Neural progenitor cell (in vitro differentiated cells): ENCODE data around the gene THSD4. TPM values are rescaled to one million over a fixed set of nuclear protein-coding genes. Genes with fewer than 3 reads are reported as not detected.

ENCODE experiments used
- DNase-seq: peaks from one replicate; pipeline ENCODE4 v3.0.0-alpha.2; 2016; ENCODE audit warnings: low spot score
- H2AFZ ChIP-seq: fragments of 200-600 bp; sonication (generic); replicated peaks from 2 replicates; pipeline ENCODE4 v1.6.1; 2016; ENCODE audit warnings: antibody characterized with exemption
- H3F3A ChIP-seq: fragments of 200-600 bp; sonication (generic); 2 replicates; pipeline ENCODE4 v1.6.1; 2016; ENCODE audit warnings: antibody characterized with exemption, low read depth
- H3K27ac ChIP-seq: fragments of 200-600 bp; sonication (generic); 2 replicates; pipeline ENCODE4 v1.5.1; 2016; ENCODE audit warnings: mild to moderate bottlenecking
- H3K27me3 ChIP-seq: fragments of 200-600 bp; sonication (generic); 2 replicates; pipeline ENCODE4 v1.6.1; 2016; ENCODE audit warnings: mild to moderate bottlenecking, moderate library complexity
- H3K36me3 ChIP-seq: fragments of 200-600 bp; sonication (generic); 2 replicates; pipeline ENCODE4 v1.5.1; 2016
- H3K4me1 ChIP-seq: fragments of 200-600 bp; sonication (generic); 2 replicates; pipeline ENCODE4 v1.6.1; 2016; ENCODE audit warnings: mixed run types
- H3K4me2 ChIP-seq: fragments of 200-600 bp; sonication (generic); 2 replicates; pipeline ENCODE4 v1.6.1; 2016
- H3K4me3 ChIP-seq: fragments of 200-600 bp; sonication (generic); 2 replicates; pipeline ENCODE4 v1.5.1; 2016
- H3K79me2 ChIP-seq: fragments of 200-600 bp; sonication (generic); 2 replicates; pipeline ENCODE4 v1.6.1; 2016; ENCODE audit warnings: low read depth
- H3K9ac ChIP-seq: fragments of 200-600 bp; sonication (generic); 2 replicates; pipeline ENCODE4 v1.6.1; 2016
- H3K9me3 ChIP-seq: fragments of 200-600 bp; sonication (generic); 2 replicates; pipeline ENCODE4 v1.5.1; 2016; ENCODE audit warnings: low read depth
- H4K20me1 ChIP-seq: fragments of 200-600 bp; sonication (generic); 2 replicates; pipeline ENCODE4 v1.6.1; 2016; ENCODE audit warnings: low read depth
- H3K27ac Mint-ChIP-seq: 3 replicates; pipeline ENCODE4 v1.8.0; 2021; ENCODE audit warnings: mixed read lengths
- H3K27me3 Mint-ChIP-seq: 2 replicates; pipeline ENCODE4 v1.8.0; 2022; ENCODE audit warnings: low read depth, mild to moderate bottlenecking, inconsistent platforms, moderate library complexity, mixed read lengths; ENCODE audit not compliant: insufficient read depth
- H3K36me3 Mint-ChIP-seq: 3 replicates; pipeline ENCODE4 v1.8.0; 2021; ENCODE audit warnings: mixed read lengths
- H3K4me1 Mint-ChIP-seq: 3 replicates; pipeline ENCODE4 v1.8.0; 2021; ENCODE audit warnings: mixed read lengths
- H3K4me3 Mint-ChIP-seq: 3 replicates; pipeline ENCODE4 v1.8.0; 2021; ENCODE audit warnings: mild to moderate bottlenecking, moderate library complexity, mixed read lengths
- H3K9me3 Mint-ChIP-seq: 3 replicates; pipeline ENCODE4 v1.8.0; 2020; ENCODE audit warnings: mixed read lengths
- EZH2 ChIP-seq: fragments of 200-600 bp; sonication (generic); IDR thresholded peaks from 2 replicates; pipeline ENCODE4 v1.6.1; 2017; ENCODE audit warnings: antibody characterized with exemption, mild to moderate bottlenecking, moderate library complexity
- EZH2phosphoT487 ChIP-seq: fragments of 200-600 bp; sonication (generic); IDR thresholded peaks from 2 replicates; pipeline ENCODE4 v1.6.1; 2017; ENCODE audit warnings: antibody characterized with exemption
- total RNA-seq: library from RNA; depleted of rRNA; stranded (reverse); fragments of >200 nt; gene quantifications from 2 replicates; pipeline ENCODE4 v1.2.3, GENCODE V29; 2015; ENCODE audit warnings: low replicate concordance
- TF ChIP-seq, protein P1 (sequence below): fragments of 200-600 bp; sonication (generic); IDR thresholded peaks from 2 replicates; pipeline ENCODE4 v1.5.1; 2017; ENCODE audit warnings: antibody characterized with exemption, mild to moderate bottlenecking

Gene THSD4
- total RNA-seq, 1 donor from 2014 or later, result 2.4 TPM

DNA sequence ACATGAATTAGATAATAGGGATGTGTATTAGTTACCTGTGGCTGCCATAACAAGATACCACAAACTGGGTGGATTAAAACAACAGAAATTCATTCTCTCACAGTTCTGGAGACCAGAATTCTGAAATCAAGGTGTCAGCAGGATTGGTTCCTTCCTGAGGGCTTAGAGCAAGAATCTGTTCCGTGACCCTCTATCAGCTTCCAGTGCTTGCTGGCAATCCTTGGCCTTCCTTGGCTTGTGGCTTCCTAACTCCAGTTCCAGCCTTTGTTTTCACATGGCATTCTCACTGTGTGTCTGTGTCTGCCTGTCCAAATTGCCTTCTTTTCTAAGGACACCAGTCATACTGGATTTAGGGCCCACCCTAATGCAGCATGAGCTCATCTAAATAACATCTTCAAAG is 600.6 kb downstream of the THSD4 start:
- H3K9me3 Mint-ChIP-seq, result no peaks in the 10 kb centered on the region
- no peak overlapping the region for H3K27ac Mint-ChIP-seq

DNA sequence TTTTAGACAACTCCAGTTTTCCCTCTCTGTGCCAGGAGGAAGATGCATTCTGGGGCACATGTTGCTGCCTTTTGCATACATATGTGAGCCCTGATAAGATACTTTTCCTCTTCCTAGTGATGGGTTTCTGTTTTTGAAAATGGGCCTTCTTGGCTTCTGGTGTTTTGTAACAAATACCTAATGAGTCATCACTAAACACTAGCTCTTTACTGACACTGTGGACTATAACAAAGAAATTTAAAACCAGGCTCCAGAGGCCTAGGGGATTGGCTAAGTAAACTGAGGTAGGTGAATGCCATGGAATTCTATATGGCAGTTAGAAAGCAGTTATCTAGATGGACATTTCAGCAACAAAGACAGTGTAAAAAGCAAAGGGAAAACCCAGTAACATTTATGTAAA is 601.7 kb downstream of the THSD4 start:
- Histone ChIP-seq H4K20me1 (no peaks in the 10 kb centered on the region), H3K27ac (no peak overlapping the region), H3K4me3 (no peak overlapping the region), H2AFZ (no peak overlapping the region), H3K79me2 (no peaks in the 10 kb centered on the region), H3K4me2 (no peak overlapping the region), H3K4me1 (peaks cover 9% of the 10 kb centered on the region), H3K9me3 (no peaks in the 10 kb centered on the region), H3K36me3 (no peaks in the 10 kb centered on the region), H3K27me3 (no peaks in the 10 kb centered on the region), H3K9ac (no peak overlapping the region), H3F3A (peaks cover 7% of the 10 kb centered on the region)
- Mint-ChIP-seq H3K27ac (no peak overlapping the region), H3K9me3 (no peaks in the 10 kb centered on the region), H3K27me3 (peaks cover 7% of the 10 kb centered on the region), H3K4me1 (peaks cover 16% of the 10 kb centered on the region), H3K4me3 (no peak overlapping the region), H3K36me3 (no peaks in the 10 kb centered on the region)
- TF ChIP-seq EZH2 (no peak), EZH2phosphoT487 (no peak)
- TF ChIP-seq, protein P1, sequence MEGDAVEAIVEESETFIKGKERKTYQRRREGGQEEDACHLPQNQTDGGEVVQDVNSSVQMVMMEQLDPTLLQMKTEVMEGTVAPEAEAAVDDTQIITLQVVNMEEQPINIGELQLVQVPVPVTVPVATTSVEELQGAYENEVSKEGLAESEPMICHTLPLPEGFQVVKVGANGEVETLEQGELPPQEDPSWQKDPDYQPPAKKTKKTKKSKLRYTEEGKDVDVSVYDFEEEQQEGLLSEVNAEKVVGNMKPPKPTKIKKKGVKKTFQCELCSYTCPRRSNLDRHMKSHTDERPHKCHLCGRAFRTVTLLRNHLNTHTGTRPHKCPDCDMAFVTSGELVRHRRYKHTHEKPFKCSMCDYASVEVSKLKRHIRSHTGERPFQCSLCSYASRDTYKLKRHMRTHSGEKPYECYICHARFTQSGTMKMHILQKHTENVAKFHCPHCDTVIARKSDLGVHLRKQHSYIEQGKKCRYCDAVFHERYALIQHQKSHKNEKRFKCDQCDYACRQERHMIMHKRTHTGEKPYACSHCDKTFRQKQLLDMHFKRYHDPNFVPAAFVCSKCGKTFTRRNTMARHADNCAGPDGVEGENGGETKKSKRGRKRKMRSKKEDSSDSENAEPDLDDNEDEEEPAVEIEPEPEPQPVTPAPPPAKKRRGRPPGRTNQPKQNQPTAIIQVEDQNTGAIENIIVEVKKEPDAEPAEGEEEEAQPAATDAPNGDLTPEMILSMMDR, result no peak
- DNase-seq, result no peak

More for the DNA sequence above, 600.6 kb downstream of the THSD4 start:
- Mint-ChIP-seq H3K4me1 (peaks cover 16% of the 10 kb centered on the region), H3K36me3 (no peaks in the 10 kb centered on the region), H3K27me3 (peaks cover 7% of the 10 kb centered on the region), H3K4me3 (no peak overlapping the region)
- Histone ChIP-seq H3K9me3 (no peaks in the 10 kb centered on the region), H2AFZ (no peak overlapping the region), H3K9ac (no peak overlapping the region), H4K20me1 (no peaks in the 10 kb centered on the region), H3K4me1 (peaks cover 9% of the 10 kb centered on the region), H3K4me2 (no peak overlapping the region), H3F3A (peaks cover 7% of the 10 kb centered on the region), H3K36me3 (no peaks in the 10 kb centered on the region), H3K27ac (no peak overlapping the region), H3K27me3 (no peaks in the 10 kb centered on the region), H3K4me3 (no peak overlapping the region), H3K79me2 (no peaks in the 10 kb centered on the region)
- no peak for TF ChIP-seq EZH2
- no peak for TF ChIP-seq EZH2phosphoT487
- TF ChIP-seq, protein P1, result no peak
- DNase-seq, result no peak

DNA sequence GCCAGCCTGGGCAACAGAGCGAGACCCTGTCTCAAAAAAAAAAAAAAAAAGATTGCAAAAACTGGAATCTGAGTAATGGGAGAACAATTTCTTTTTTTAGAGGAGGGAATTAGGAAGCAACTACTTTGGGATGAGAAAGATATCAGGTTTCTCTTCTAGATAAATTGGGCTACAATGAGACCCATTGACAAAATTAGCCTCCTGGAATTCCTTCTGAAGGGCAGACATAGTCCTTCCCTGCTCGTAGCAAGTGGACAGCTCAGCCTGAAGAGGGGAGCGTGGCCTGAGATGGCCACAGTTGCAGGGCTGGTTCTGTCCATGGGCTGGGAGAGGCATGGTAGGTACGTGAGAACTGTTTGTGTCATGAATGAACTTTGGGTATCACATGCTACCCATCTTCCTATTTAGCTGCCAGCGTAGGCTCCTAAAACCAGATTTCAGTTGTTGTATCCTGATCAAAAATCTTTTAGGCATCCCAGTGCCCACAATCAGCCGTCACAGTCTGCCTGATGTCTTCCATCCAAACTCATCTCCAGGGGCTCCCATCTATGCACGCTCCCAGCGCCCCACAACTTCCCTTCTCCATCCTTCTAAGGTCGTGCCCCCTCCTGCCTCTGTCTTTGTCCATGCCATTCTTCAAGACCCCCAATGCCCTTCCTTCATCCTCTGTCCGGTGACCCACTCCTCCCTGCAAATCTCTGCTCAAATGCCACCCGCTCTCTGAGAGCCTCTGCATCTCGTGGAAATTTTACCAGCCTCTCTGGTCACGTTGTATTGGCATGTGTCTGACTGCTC is 603.0 kb downstream of the THSD4 start:
- Histone ChIP-seq H3K79me2 (no peaks in the 10 kb centered on the region), H3K9me3 (no peaks in the 10 kb centered on the region), H3K36me3 (no peaks in the 10 kb centered on the region), H3K27me3 (no peaks in the 10 kb centered on the region), H3K4me2 (no peak overlapping the region), H3K4me3 (no peak overlapping the region), H3K9ac (no peak overlapping the region), H3K4me1 (peaks cover 5% of the 10 kb centered on the region), H2AFZ (no peak overlapping the region), H4K20me1 (no peaks in the 10 kb centered on the region), H3K27ac (no peak overlapping the region), H3F3A (peaks cover 4% of the 10 kb centered on the region)
- Mint-ChIP-seq H3K4me1 (peaks cover 5% of the 10 kb centered on the region), H3K36me3 (no peaks in the 10 kb centered on the region), H3K4me3 (no peak overlapping the region), H3K9me3 (no peaks in the 10 kb centered on the region), H3K27ac (no peak overlapping the region), H3K27me3 (peaks cover 4% of the 10 kb centered on the region)
- DNase-seq, result no peak
- TF ChIP-seq EZH2phosphoT487 (no peak), EZH2 (no peak)
- TF ChIP-seq, protein P1, result no peak
